Measurements from ENCODE around the gene ZNF692.
A peak's percentile ranks its signal among the peaks of the same experiment; 100 is the strongest.

Gene ZNF692

GRCh38 chr1:248849637-248850036 lies 9.2 kb downstream of the ZNF692 start:
- no peaks in the 10 kb centered on the region for H3K27me3 ChIP-seq (ENCODE audit: low read depth)
- in situ Hi-C loops (cut with MboI; ENCODE audit: low sequenced_read_pairs): no loop called here
- H3K4me1 ChIP-seq: no peaks in the 10 kb centered on the region
- H3K4me3 ChIP-seq: no peak overlapping the region
- H3K9me3 ChIP-seq: no peaks in the 10 kb centered on the region
- DNase-seq (ENCODE audit: low spot score in 2 of 2): no peak
- H3K36me3 ChIP-seq (replicated peaks): peaks cover 80% of the 10 kb centered on the region

- Histone ChIP-seq H3K4me1 (no peaks in the 10 kb centered on the region), H3K9me3 (no peaks in the 10 kb centered on the region), H3K27me3 (ENCODE audit: low read depth) (no peaks in the 10 kb centered on the region), H3K36me3 (replicated peaks) (peaks cover 75% of the 10 kb centered on the region), H3K4me3 (no peak overlapping the region)
- no peak for DNase-seq (ENCODE audit: low spot score in 2 of 2)
- in situ Hi-C loops (cut with MboI; ENCODE audit: low sequenced_read_pairs): no loop called here
Measured at GRCh38 chr1:248849152-248849551, 9.7 kb downstream of the ZNF692 start.

- H3K27me3 ChIP-seq (ENCODE audit: low read depth): no peaks in the 10 kb centered on the region
- peaks cover 70% of the 10 kb centered on the region for H3K36me3 ChIP-seq (replicated peaks)
- DNase-seq (ENCODE audit: low spot score in 2 of 2): no peak
- in situ Hi-C loops (cut with MboI; ENCODE audit: low sequenced_read_pairs): no loop called here
- H3K9me3 ChIP-seq: no peaks in the 10 kb centered on the region
- no peaks in the 10 kb centered on the region for H3K4me1 ChIP-seq
- H3K4me3 ChIP-seq: no peak overlapping the region
Measured at GRCh38 chr1:248848602-248849001, 10.3 kb downstream of the ZNF692 start.

GRCh38 chr1:248847956-248848561 lies 10.8 kb downstream of the ZNF692 start:
- no peak for DNase-seq (ENCODE audit: low spot score in 2 of 2)
- H3K4me1 ChIP-seq: no peaks in the 10 kb centered on the region
- H3K36me3 ChIP-seq (replicated peaks): peaks cover 64% of the 10 kb centered on the region
- in situ Hi-C loops (cut with MboI; ENCODE audit: low sequenced_read_pairs): no loop called here
- H3K27me3 ChIP-seq (ENCODE audit: low read depth): no peaks in the 10 kb centered on the region
- H3K9me3 ChIP-seq: no peaks in the 10 kb centered on the region
- H3K4me3 ChIP-seq: no peak overlapping the region

GRCh38 chr1:248847181-248847955 lies 11.5 kb downstream of the ZNF692 start:
- no peak overlapping the region for H3K4me3 ChIP-seq
- H3K27me3 ChIP-seq (ENCODE audit: low read depth): no peaks in the 10 kb centered on the region
- no peaks in the 10 kb centered on the region for H3K9me3 ChIP-seq
- in situ Hi-C loops (cut with MboI; ENCODE audit: low sequenced_read_pairs): no loop called here
- DNase-seq (ENCODE audit: low spot score in 2 of 2): no peak
- H3K36me3 ChIP-seq (replicated peaks): peaks cover 61% of the 10 kb centered on the region
- H3K4me1 ChIP-seq: no peaks in the 10 kb centered on the region

GRCh38 chr1:248844526-248844925 lies 14.4 kb downstream of the ZNF692 start:
- Histone ChIP-seq H3K4me3 (no peak overlapping the region), H3K27me3 (ENCODE audit: low read depth) (no peaks in the 10 kb centered on the region), H3K9me3 (no peaks in the 10 kb centered on the region), H3K4me1 (no peaks in the 10 kb centered on the region), H3K36me3 (replicated peaks) (peaks cover 42% of the 10 kb centered on the region)
- DNase-seq (ENCODE audit: low spot score in 2 of 2): no peak
- in situ Hi-C loops (cut with MboI; ENCODE audit: low sequenced_read_pairs): no loop called here

GRCh38 chr1:248843687-248844086 lies 15.2 kb downstream of the ZNF692 start:
- in situ Hi-C loops (cut with MboI; ENCODE audit: low sequenced_read_pairs): no loop called here
- Histone ChIP-seq H3K27me3 (ENCODE audit: low read depth) (no peaks in the 10 kb centered on the region), H3K36me3 (replicated peaks) (peaks cover 33% of the 10 kb centered on the region), H3K4me3 (no peak overlapping the region), H3K4me1 (no peaks in the 10 kb centered on the region), H3K9me3 (no peaks in the 10 kb centered on the region)
- DNase-seq (ENCODE audit: low spot score in 2 of 2): no peak

GRCh38 chr1:248842781-248843331 lies 16.0 kb downstream of the ZNF692 start:
- Histone ChIP-seq H3K9me3 (no peaks in the 10 kb centered on the region), H3K36me3 (replicated peaks) (peaks cover 25% of the 10 kb centered on the region), H3K4me1 (no peaks in the 10 kb centered on the region), H3K4me3 (no peak overlapping the region), H3K27me3 (ENCODE audit: low read depth) (no peaks in the 10 kb centered on the region)
- DNase-seq (ENCODE audit: low spot score in 2 of 2): no peak
- in situ Hi-C loops (cut with MboI; ENCODE audit: low sequenced_read_pairs): no loop called here

- DNase-seq (ENCODE audit: low spot score in 2 of 2): peak; percentile 24 to 62
- in situ Hi-C loops (cut with MboI; ENCODE audit: low sequenced_read_pairs): no loop called here
- no peaks in the 10 kb centered on the region for H3K4me1 ChIP-seq
- H3K4me3 ChIP-seq: no peak overlapping the region
- H3K27me3 ChIP-seq (ENCODE audit: low read depth): no peaks in the 10 kb centered on the region
- H3K9me3 ChIP-seq: no peaks in the 10 kb centered on the region
- peaks cover 20% of the 10 kb centered on the region for H3K36me3 ChIP-seq (replicated peaks)
Measured at GRCh38 chr1:248841702-248842395, 17.0 kb downstream of the ZNF692 start.

- H3K36me3 ChIP-seq (replicated peaks): peaks cover 12% of the 10 kb centered on the region
- no peak overlapping the region for H3K4me3 ChIP-seq
- H3K4me1 ChIP-seq: no peaks in the 10 kb centered on the region
Measured at GRCh38 chr1:248840946-248841345, 17.9 kb downstream of the ZNF692 start.

GRCh38 chr1:248839168-248839555 lies 19.7 kb downstream of the ZNF692 start:
- Histone ChIP-seq H3K9me3 (no peaks in the 10 kb centered on the region), H3K4me1 (no peaks in the 10 kb centered on the region), H3K36me3 (replicated peaks) (peaks cover 7% of the 10 kb centered on the region; the same call in 1 of the 2 replicates), H3K4me3 (peak overlapping the region; percentile 68), H3K27me3 (ENCODE audit: low read depth) (0 out of 2 replicates have a peak, but pooled peaks cover 3% of the 10 kb centered on the region)
- in situ Hi-C loops (cut with MboI; ENCODE audit: low sequenced_read_pairs): no loop called here
- DNase-seq (ENCODE audit: low spot score in 2 of 2): no peak

More at GRCh38 chr1:248840946-248841345, 17.9 kb downstream of the ZNF692 start:
- no peaks in the 10 kb centered on the region for H3K9me3 ChIP-seq
- in situ Hi-C loops (cut with MboI; ENCODE audit: low sequenced_read_pairs): no loop called here
- no peak for DNase-seq (ENCODE audit: low spot score in 2 of 2)
- no peaks in the 10 kb centered on the region for H3K27me3 ChIP-seq (ENCODE audit: low read depth)

GRCh38 chr1:248838357-248839167 lies 20.3 kb downstream of the ZNF692 start:
- Histone ChIP-seq H3K27me3 (ENCODE audit: low read depth) (peaks cover 8% of the 10 kb centered on the region; the same call in 1 of the 2 replicates), H3K4me1 (no peaks in the 10 kb centered on the region)

GRCh38 chr1:248837781-248838356 lies 21.0 kb downstream of the ZNF692 start, which contains the start of gene ZNF672:
TSS of gene ZNF672 (plus strand) at chr1:248838224. CDS start at chr1:248847275, 9,051 bp downstream.
- in situ Hi-C loops (cut with MboI; ENCODE audit: low sequenced_read_pairs): no loop called here
- H3K27me3 ChIP-seq (ENCODE audit: low read depth): peaks cover 9% of the 10 kb centered on the region; the same call in 1 of the 2 replicates
- DNase-seq (ENCODE audit: low spot score in 2 of 2): peak; percentile 96 to 98
- no peaks in the 10 kb centered on the region for H3K9me3 ChIP-seq
- H3K4me1 ChIP-seq: no peaks in the 10 kb centered on the region
- peaks cover 7% of the 10 kb centered on the region; the same call in 1 of the 2 replicates for H3K36me3 ChIP-seq (replicated peaks)
- H3K4me3 ChIP-seq: peak within 1 kb of the TSS; percentile 68

More at GRCh38 chr1:248838357-248839167, 20.3 kb downstream of the ZNF692 start:
- peak; percentile 72 to 88 for DNase-seq (ENCODE audit: low spot score in 2 of 2)
- in situ Hi-C loops (cut with MboI; ENCODE audit: low sequenced_read_pairs): no loop called here
- H3K36me3 ChIP-seq (replicated peaks): peaks cover 7% of the 10 kb centered on the region; the same call in 1 of the 2 replicates
- peak overlapping the region; percentile 68 for H3K4me3 ChIP-seq
- H3K9me3 ChIP-seq: no peaks in the 10 kb centered on the region
